ENCODE measurements around the gene USP1. TPM values are rescaled to one million over a fixed set of nuclear protein-coding genes. Genes with fewer than 3 reads are reported as not detected.

The USP1 gene
- total and polyA plus RNA-seq, 10 of the 15 experiments (the other 5 are each of a cell fraction or from before 2014, with no cell fraction given), result 25.6 to 77.9 (median 48.1) TPM

DNA sequence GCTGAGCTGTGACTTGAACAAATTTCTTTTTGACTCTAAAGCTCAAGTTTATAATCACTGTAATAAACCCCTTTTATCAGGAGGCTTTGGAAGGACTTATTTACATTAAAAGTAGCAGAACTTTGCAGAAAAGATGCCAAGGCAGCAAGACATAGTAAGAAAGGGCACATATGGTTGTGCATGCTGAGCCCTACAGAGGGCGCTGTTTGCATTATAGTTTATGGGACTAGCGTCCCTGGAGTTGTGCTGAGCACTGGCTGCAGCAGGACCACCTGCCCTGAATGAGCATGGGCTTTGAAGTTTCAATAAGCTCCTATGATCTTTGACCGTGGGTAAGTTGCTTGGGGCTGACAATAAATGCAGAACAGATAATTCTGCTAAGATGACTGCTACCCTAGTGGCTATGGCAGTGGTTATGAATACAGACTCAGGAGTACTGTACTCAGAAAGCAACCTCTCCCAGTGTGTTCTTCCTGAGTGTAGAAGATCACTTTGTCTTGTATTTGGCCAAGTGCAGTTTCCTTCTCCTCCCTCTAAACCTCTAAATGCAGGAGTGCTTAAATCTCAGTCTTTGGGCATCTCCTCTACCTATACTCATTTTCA lies 45.4 kb upstream of the USP1 start:
- no TSS peak for BruUV-seq (replicated peaks)
- in situ Hi-C loops (cut with MboI), result no loop called here
- Histone ChIP-seq H2AFZ (ENCODE audit: control insufficient read depth, low read depth, low read length) (no peak overlapping the region), H3K4me1 (ENCODE audit: control insufficient read depth, insufficient read depth, low read length) (no peaks in the 10 kb centered on the region), H3K4me2 (ENCODE audit: control insufficient read depth, insufficient read depth) (no peak overlapping the region), H3K27ac (ENCODE audit: control insufficient read depth, insufficient read depth) (no peak overlapping the region), H3K9me3 (replicated peaks; ENCODE audit: control insufficient read depth, insufficient read depth, low read length) (no peaks in the 10 kb centered on the region), H3K9ac (ENCODE audit: control insufficient read depth, insufficient read depth, low read length) (no peak overlapping the region), H3K36me3 (ENCODE audit: control insufficient read depth in 2 of 2, insufficient read depth in 2 of 2, low read length in 1 of 2) (no peaks in the 10 kb centered on the region), H3K79me2 (ENCODE audit: control insufficient read depth, insufficient read depth, low read length) (no peaks in the 10 kb centered on the region), H3K27me3 (replicated peaks in 1 of 2; ENCODE audit: control insufficient read depth in 2 of 2, insufficient read depth in 2 of 2, low read length in 1 of 2) (no peaks in the 10 kb centered on the region), H3K4me3 (no peak overlapping the region), H4K20me1 (ENCODE audit: control insufficient read depth, insufficient read depth) (no peaks in the 10 kb centered on the region)
- TF ChIP-seq SMC3 (IDR thresholded peaks at IDR 0.05; ENCODE audit: borderline replicate concordance, low read length), result peak; percentile 20; the same call in 1 of the 2 replicates
- no peak for TF ChIP-seq RELA (IDR thresholded peaks at IDR 0.05; ENCODE audit: borderline replicate concordance, partially characterized antibody)
- TF ChIP-seq ZNF217 (IDR thresholded peaks at IDR 0.05), result no peak
- no peak for TF ChIP-seq SUPT20H (IDR thresholded peaks at IDR 0.05; ENCODE audit: borderline replicate concordance, control insufficient read depth, low read depth, low read length)
- no peak for TF ChIP-seq E2F8 (IDR thresholded peaks at IDR 0.05; ENCODE audit: low read depth, partially characterized antibody)
- no peak for TF ChIP-seq EGR1 (IDR thresholded peaks at IDR 0.05; ENCODE audit: borderline replicate concordance in 1 of 2, low read depth in 2 of 2, low read length in 2 of 2)
- peak; percentile 41 to 63 (median 56) for TF ChIP-seq CTCF (IDR thresholded peaks at IDR 0.05 in 2 of 3, conservative IDR thresholded peaks at IDR 0.05 in 1 of 3; ENCODE audit: control insufficient read depth in 2 of 3, extremely low read depth in 1 of 3, insufficient read depth in 1 of 3, low read depth in 3 of 3, low read length in 3 of 3)
- 0 out of 2 replicates have a peak, but pooled peaks have one; percentile 32 for TF ChIP-seq RAD21 (IDR thresholded peaks at IDR 0.05; ENCODE audit: insufficient read depth, low read depth, low read length)
- no peak for TF ChIP-seq TCF12 (IDR thresholded peaks at IDR 0.05; ENCODE audit: low read depth, low read length)
- TF ChIP-seq EZH2 (IDR thresholded peaks at IDR 0.05; ENCODE audit: borderline replicate concordance, control insufficient read depth, low read depth, low read length), result no peak
- TF ChIP-seq, protein P1, sequence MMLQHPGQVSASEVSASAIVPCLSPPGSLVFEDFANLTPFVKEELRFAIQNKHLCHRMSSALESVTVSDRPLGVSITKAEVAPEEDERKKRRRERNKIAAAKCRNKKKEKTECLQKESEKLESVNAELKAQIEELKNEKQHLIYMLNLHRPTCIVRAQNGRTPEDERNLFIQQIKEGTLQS (IDR thresholded peaks at IDR 0.05; ENCODE audit: borderline replicate concordance, extremely low read depth, low read depth, low read length), result no peak
- WGBS (ENCODE audit: insufficient coverage, insufficient replicate concordance, low lambda C conversion rate, missing lambda C conversion rate), result 29% methylated on average over 3 of the region's 3 CpGs
- FAIRE-seq (no peak), DNase-seq (ENCODE audit: low read depth, low spot score) (no peak), ATAC-seq (peak; percentile 81)
- POLR2A ChIA-PET, result no interaction called here
- intact Hi-C loops (cut with micrococcal nuclease; ENCODE audit: unreplicated experiment), result no loop called here
- RAD21 ChIA-PET (ENCODE audit: unreplicated experiment), result interaction anchor here (1.2 kb wide), 1 partner anchor 216 kb away, joined by 3 read pairs; no protein-coding TSS in a partner anchor
- CTCF ChIA-PET, result interaction anchor here (0.7 to 2.4 kb wide), 13 partner anchors 10 to 357 kb away, joined by 3 to 7 read pairs (median 5); no protein-coding TSS in a partner anchor
- SMC1A ChIA-PET (ENCODE audit: uncharacterized antibody, unreplicated experiment), result interaction anchor here (1.2 to 1.4 kb wide), 2 partner anchors 17 to 355 kb away, joined by 3 to 5 read pairs; no protein-coding TSS in a partner anchor
